Brain microvascular endothelial cell (primary cell): Measurements from ENCODE around the gene CLDN34.

Experiments used
- DNase-seq: peaks from one replicate; pipeline ENCODE4 v3.0.0-alpha.2; 2020
- H3K27ac ChIP-seq: fragments of 250-450 bp; sonication (Bioruptor Pico); 2 replicates; pipeline ENCODE4 v1.5.1; 2020; ENCODE audit warnings: mild to moderate bottlenecking, moderate library complexity
- H3K27me3 ChIP-seq: fragments of 250-450 bp; sonication (Bioruptor Pico); replicated peaks from 2 replicates; pipeline ENCODE4 v1.5.1; 2020; ENCODE audit warnings: mild to moderate bottlenecking
- H3K36me3 ChIP-seq: fragments of 250-450 bp; sonication (Bioruptor Pico); replicated peaks from 2 replicates; pipeline ENCODE4 v1.5.1; 2020; ENCODE audit warnings: mild to moderate bottlenecking
- H3K4me3 ChIP-seq: 2 replicates; pipeline ENCODE4 v1.5.1; 2011; ENCODE audit warnings: low read depth, mild to moderate bottlenecking, control low read depth, low read length, moderate library complexity
- CTCF ChIP-seq: IDR thresholded peaks from 2 replicates; pipeline ENCODE4 v1.5.1; 2011; ENCODE audit warnings: low read depth, mild to moderate bottlenecking, moderate library complexity, low read length, control low read depth, inconsistent platforms; ENCODE audit errors: missing control alignments
- in situ Hi-C: cut with HindIII; loops from 2 replicates; pipeline ENCODE4 v1.10.0; 2017; ENCODE audit warnings: low sequenced_read_pairs, low pct_ligation_motif_present

CLDN34 gene

GRCh38 chrX:10007621-10008020, 40.5 kb downstream of the CLDN34 start:
- Histone ChIP-seq H3K36me3 (no peaks in the 10 kb centered on the region), H3K27ac (no peak overlapping the region), H3K27me3 (no peaks in the 10 kb centered on the region), H3K4me3 (no peak overlapping the region)
- no peak for DNase-seq
- in situ Hi-C loops: no loop called here
- no peak for TF ChIP-seq CTCF

DNA sequence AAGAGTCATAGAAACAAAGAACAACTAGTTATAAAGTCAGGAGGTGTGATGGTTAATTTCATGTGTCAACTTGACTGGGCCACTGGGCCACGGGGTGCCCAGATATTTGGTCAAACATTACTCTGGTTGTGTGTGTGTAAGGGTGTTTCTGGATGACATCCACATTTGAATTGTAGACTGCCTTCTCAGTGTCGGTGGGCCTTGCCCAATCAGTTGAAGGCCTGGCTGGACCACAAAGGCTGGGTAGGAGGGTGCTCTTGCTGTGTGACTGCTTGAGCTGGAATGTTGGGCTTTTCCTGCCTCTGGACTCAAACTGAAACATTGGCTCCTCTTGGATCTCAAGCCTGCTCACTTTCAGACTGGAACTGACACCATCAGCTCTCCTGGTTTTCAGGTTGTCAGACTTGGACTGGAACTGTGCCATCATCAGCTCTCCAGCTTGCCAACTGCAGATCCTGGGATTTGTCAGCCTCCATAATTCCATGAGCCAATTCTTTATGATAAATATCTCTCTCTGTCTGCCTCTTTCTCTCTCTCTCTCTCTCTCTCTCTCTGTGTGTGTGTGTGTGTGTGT, 41.4 kb downstream of the CLDN34 start:
- DNase-seq: no peak

GRCh38 chrX:10009741-10010140, 42.6 kb downstream of the CLDN34 start:
- in situ Hi-C loops: no loop called here
- no peak overlapping the region for H3K4me3 ChIP-seq
- no peaks in the 10 kb centered on the region for H3K36me3 ChIP-seq
- TF ChIP-seq CTCF: no peak
- H3K27ac ChIP-seq: no peak overlapping the region
- H3K27me3 ChIP-seq: no peaks in the 10 kb centered on the region
- no peak for DNase-seq

More for the DNA sequence above, 41.4 kb downstream of the CLDN34 start:
- Histone ChIP-seq H3K27ac (no peak overlapping the region), H3K36me3 (no peaks in the 10 kb centered on the region), H3K27me3 (no peaks in the 10 kb centered on the region), H3K4me3 (no peak overlapping the region)
- no peak for TF ChIP-seq CTCF
- in situ Hi-C loops: no loop called here

DNA sequence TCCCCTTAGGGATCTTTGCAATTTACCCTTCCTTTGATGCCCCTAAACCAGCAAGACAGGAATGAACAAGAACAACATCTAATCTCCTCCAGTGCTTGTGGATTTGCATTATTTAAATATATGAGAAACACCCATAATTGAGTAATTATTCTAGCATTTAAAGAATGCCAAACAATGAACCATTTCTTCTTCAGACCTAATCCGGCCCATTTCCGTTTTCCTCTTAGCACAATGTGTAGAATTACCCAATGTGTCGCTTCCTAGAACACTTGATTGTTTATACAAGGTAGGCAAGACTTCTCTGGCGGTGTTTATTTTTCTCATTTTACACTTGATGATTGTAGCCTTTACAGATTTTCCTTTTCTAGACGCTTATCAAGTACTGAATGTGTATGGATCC, 43.5 kb downstream of the CLDN34 start:
- no peak for DNase-seq
- no peak for TF ChIP-seq CTCF
- in situ Hi-C loops: no loop called here
- no peak overlapping the region for H3K4me3 ChIP-seq
- H3K27me3 ChIP-seq: no peaks in the 10 kb centered on the region
- H3K27ac ChIP-seq: peak overlapping the region; percentile 58
- no peaks in the 10 kb centered on the region for H3K36me3 ChIP-seq

- Histone ChIP-seq H3K27me3 (no peaks in the 10 kb centered on the region), H3K36me3 (no peaks in the 10 kb centered on the region), H3K27ac (peak overlapping the region; percentile 58), H3K4me3 (no peak overlapping the region)
- in situ Hi-C loops: no loop called here
- TF ChIP-seq CTCF: no peak
- DNase-seq: peak; percentile 39
Measured at GRCh38 chrX:10011261-10011931, 44.2 kb downstream of the CLDN34 start.

DNA sequence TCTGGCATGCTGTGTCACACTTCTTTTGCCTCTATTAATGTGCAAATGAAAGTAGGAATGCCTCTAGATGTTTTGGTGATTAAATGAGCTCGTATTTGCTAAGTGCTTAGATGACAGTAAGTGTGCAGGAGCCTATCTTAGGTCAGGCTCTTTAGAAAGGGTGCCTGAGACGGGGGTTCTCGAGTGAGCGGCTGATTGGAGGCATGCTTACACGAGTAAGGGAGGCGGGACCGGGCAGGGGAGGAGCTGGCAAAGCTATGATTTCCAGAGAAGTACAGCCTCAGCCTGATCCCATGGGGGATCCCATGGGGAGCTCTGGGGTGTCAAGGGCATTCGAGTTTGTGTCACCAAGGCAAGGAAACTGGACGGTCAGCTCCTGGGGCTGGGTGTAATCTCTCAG, 44.8 kb downstream of the CLDN34 start:
- TF ChIP-seq CTCF: no peak
- no peak for DNase-seq
- Histone ChIP-seq H3K27me3 (no peaks in the 10 kb centered on the region), H3K27ac (no peak overlapping the region), H3K4me3 (no peak overlapping the region), H3K36me3 (no peaks in the 10 kb centered on the region)
- in situ Hi-C loops: no loop called here
